HPDE6-E6E7 (cell line): ENCODE data around the gene CBFA2T3.

Experiments
- DNase-seq: peaks from one replicate; pipeline ENCODE4 v3.0.0; 2011; ENCODE audit warnings: missing footprints; ENCODE audit errors: extremely low spot score

CBFA2T3 gene

GRCh38 chr16:88976366-88977017, 515 bp downstream of the CBFA2T3 start:
- no peak for DNase-seq

- DNase-seq, result no peak
These were observed 1.4 kb downstream of the CBFA2T3 start for GRCh38 chr16:88975511-88976061.

- no peak for DNase-seq
These were observed 2.1 kb downstream of the CBFA2T3 start for GRCh38 chr16:88974916-88975215.

GRCh38 chr16:88974080-88974915, 2.7 kb downstream of the CBFA2T3 start:
- DNase-seq, result no peak

- no peak for DNase-seq
These were observed 3.5 kb downstream of the CBFA2T3 start for GRCh38 chr16:88973415-88974050.

GRCh38 chr16:88973007-88973410, 4.0 kb downstream of the CBFA2T3 start:
- no peak for DNase-seq

GRCh38 chr16:88972349-88972748, 4.7 kb downstream of the CBFA2T3 start:
- no peak for DNase-seq

GRCh38 chr16:88971371-88972097, 5.5 kb downstream of the CBFA2T3 start:
- DNase-seq, result no peak

- DNase-seq, result no peak
These were observed 6.4 kb downstream of the CBFA2T3 start for GRCh38 chr16:88970539-88971065.

GRCh38 chr16:88970050-88970449, 7.0 kb downstream of the CBFA2T3 start:
- DNase-seq, result no peak

- DNase-seq, result no peak
These were observed 7.6 kb downstream of the CBFA2T3 start for GRCh38 chr16:88969361-88969831.

GRCh38 chr16:88968589-88969280, 8.3 kb downstream of the CBFA2T3 start:
- DNase-seq, result no peak

- no peak for DNase-seq
These were observed 9.0 kb downstream of the CBFA2T3 start for GRCh38 chr16:88967830-88968588.

GRCh38 chr16:88966986-88967829, 9.8 kb downstream of the CBFA2T3 start:
- no peak for DNase-seq

- DNase-seq, result no peak
These were observed 11.1 kb downstream of the CBFA2T3 start for GRCh38 chr16:88965826-88966480.

- no peak for DNase-seq
These were observed 11.6 kb downstream of the CBFA2T3 start for GRCh38 chr16:88965411-88965810.

GRCh38 chr16:88964636-88965035, 12.4 kb downstream of the CBFA2T3 start:
- DNase-seq, result no peak

- DNase-seq, result no peak
These were observed 13.4 kb downstream of the CBFA2T3 start for GRCh38 chr16:88963583-88963982.
